ENCODE data around the gene C12orf50.

The C12orf50 gene

DNA sequence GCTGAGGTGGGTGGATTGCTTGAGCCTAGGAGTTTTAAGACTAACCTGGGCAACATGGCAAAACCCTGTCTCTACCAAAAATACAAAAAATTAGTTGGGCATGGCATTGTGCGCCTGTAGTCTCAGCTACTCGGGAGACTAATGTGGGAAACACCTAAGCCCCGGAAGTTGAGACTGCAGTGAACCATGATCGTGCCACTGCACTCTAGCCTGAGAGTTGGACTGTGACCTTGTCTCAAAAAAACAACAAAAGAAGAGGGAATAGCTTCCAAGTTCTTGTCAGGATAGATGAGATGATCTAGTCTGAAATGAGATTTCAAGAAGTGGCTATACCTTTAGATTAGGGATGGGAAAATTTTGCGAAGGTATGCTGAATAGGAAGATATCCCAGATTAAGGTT lies 14.8 kb upstream of the C12orf50 start:
- peaks cover 5% of the 10 kb centered on the region for H3K4me1 ChIP-seq (ENCODE audit: low read depth, poor library complexity, severe bottlenecking)
- no peak overlapping the region for H3K9ac ChIP-seq
- H4K20me1 ChIP-seq (ENCODE audit: insufficient read depth) = no peaks in the 10 kb centered on the region
- peaks cover 25% of the 10 kb centered on the region for H3K79me2 ChIP-seq (ENCODE audit: insufficient read depth, low read depth)
- H3K27ac ChIP-seq = no peak overlapping the region
- H2AFZ ChIP-seq (ENCODE audit: low read depth) = no peak overlapping the region
- no peak overlapping the region for H3K4me3 ChIP-seq (IDR thresholded peaks at IDR 0.05; ENCODE audit: insufficient read depth, low read depth, low read length)
- 0 out of 2 replicates have a peak, but pooled peaks cover 5% of the 10 kb centered on the region for H3K36me3 ChIP-seq (ENCODE audit: insufficient read depth)
- no peak overlapping the region for H3K4me2 ChIP-seq
- H3K27me3 ChIP-seq (ENCODE audit: insufficient read depth, low read depth) = no peaks in the 10 kb centered on the region
- TF ChIP-seq, protein P1, sequence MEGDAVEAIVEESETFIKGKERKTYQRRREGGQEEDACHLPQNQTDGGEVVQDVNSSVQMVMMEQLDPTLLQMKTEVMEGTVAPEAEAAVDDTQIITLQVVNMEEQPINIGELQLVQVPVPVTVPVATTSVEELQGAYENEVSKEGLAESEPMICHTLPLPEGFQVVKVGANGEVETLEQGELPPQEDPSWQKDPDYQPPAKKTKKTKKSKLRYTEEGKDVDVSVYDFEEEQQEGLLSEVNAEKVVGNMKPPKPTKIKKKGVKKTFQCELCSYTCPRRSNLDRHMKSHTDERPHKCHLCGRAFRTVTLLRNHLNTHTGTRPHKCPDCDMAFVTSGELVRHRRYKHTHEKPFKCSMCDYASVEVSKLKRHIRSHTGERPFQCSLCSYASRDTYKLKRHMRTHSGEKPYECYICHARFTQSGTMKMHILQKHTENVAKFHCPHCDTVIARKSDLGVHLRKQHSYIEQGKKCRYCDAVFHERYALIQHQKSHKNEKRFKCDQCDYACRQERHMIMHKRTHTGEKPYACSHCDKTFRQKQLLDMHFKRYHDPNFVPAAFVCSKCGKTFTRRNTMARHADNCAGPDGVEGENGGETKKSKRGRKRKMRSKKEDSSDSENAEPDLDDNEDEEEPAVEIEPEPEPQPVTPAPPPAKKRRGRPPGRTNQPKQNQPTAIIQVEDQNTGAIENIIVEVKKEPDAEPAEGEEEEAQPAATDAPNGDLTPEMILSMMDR (conservative IDR thresholded peaks at IDR 0.05; ENCODE audit: low read depth, low read length) = no peak

- H3K4me2 ChIP-seq = peak overlapping the region; percentile 85; the same call in 1 of the 2 replicates
- TF ChIP-seq, protein P1 (conservative IDR thresholded peaks at IDR 0.05; ENCODE audit: low read depth, low read length) = no peak
- H3K9ac ChIP-seq = no peak overlapping the region
- peaks cover 33% of the 10 kb centered on the region for H3K4me1 ChIP-seq (ENCODE audit: low read depth, poor library complexity, severe bottlenecking)
- no peaks in the 10 kb centered on the region for H3K36me3 ChIP-seq (ENCODE audit: insufficient read depth)
- H3K27ac ChIP-seq = no peak overlapping the region
- H2AFZ ChIP-seq (ENCODE audit: low read depth) = no peak overlapping the region
- peaks cover 59% of the 10 kb centered on the region for H3K79me2 ChIP-seq (ENCODE audit: insufficient read depth, low read depth)
- no peaks in the 10 kb centered on the region for H4K20me1 ChIP-seq (ENCODE audit: insufficient read depth)
- no peaks in the 10 kb centered on the region for H3K27me3 ChIP-seq (ENCODE audit: insufficient read depth, low read depth)
- no peak overlapping the region for H3K4me3 ChIP-seq (IDR thresholded peaks at IDR 0.05; ENCODE audit: insufficient read depth, low read depth, low read length)
These were observed 8.6 kb upstream of the C12orf50 start for GRCh38 chr12:88037770-88038169.

GRCh38 chr12:88036353-88036965 lies 7.3 kb upstream of the C12orf50 start:
- H3K4me1 ChIP-seq (ENCODE audit: low read depth, poor library complexity, severe bottlenecking) = peaks cover 33% of the 10 kb centered on the region

GRCh38 chr12:88035907-88036289 lies 6.7 kb upstream of the C12orf50 start:
- Histone ChIP-seq H4K20me1 (ENCODE audit: insufficient read depth) (no peaks in the 10 kb centered on the region), H3K4me1 (ENCODE audit: low read depth, poor library complexity, severe bottlenecking) (peaks cover 33% of the 10 kb centered on the region), H3K79me2 (ENCODE audit: insufficient read depth, low read depth) (peaks cover 49% of the 10 kb centered on the region), H3K9ac (peak overlapping the region; percentile 79), H3K4me2 (peak overlapping the region; percentile 85), H3K27me3 (ENCODE audit: insufficient read depth, low read depth) (no peaks in the 10 kb centered on the region), H3K27ac (peak overlapping the region; percentile 70), H3K4me3 (IDR thresholded peaks at IDR 0.05; ENCODE audit: insufficient read depth, low read depth, low read length) (peak overlapping the region; percentile 37), H3K36me3 (ENCODE audit: insufficient read depth) (no peaks in the 10 kb centered on the region), H2AFZ (ENCODE audit: low read depth) (peak overlapping the region; percentile 87)
- TF ChIP-seq, protein P1 (conservative IDR thresholded peaks at IDR 0.05; ENCODE audit: low read depth, low read length) = no peak

More at GRCh38 chr12:88036353-88036965, 7.3 kb upstream of the C12orf50 start:
- TF ChIP-seq, protein P1 (conservative IDR thresholded peaks at IDR 0.05; ENCODE audit: low read depth, low read length) = no peak
- Histone ChIP-seq H3K27ac (peak overlapping the region; percentile 70; the same call in 1 of the 2 replicates), H2AFZ (ENCODE audit: low read depth) (peak overlapping the region; percentile 87; the same call in 1 of the 2 replicates), H3K9ac (peak overlapping the region; percentile 79; the same call in 1 of the 2 replicates), H3K36me3 (ENCODE audit: insufficient read depth) (no peaks in the 10 kb centered on the region), H3K4me2 (peak overlapping the region; percentile 85), H4K20me1 (ENCODE audit: insufficient read depth) (no peaks in the 10 kb centered on the region), H3K4me3 (IDR thresholded peaks at IDR 0.05; ENCODE audit: insufficient read depth, low read depth, low read length) (peak overlapping the region; percentile 37), H3K79me2 (ENCODE audit: insufficient read depth, low read depth) (peaks cover 54% of the 10 kb centered on the region), H3K27me3 (ENCODE audit: insufficient read depth, low read depth) (no peaks in the 10 kb centered on the region)
